ENCODE data around the gene MRPS22. TPM values are rescaled to one million over a fixed set of nuclear protein-coding genes. Genes with fewer than 3 reads are reported as not detected.

The MRPS22 gene
- total RNA-seq, 4 donors from 2014 or later = 50.2 to 73.2 (median 62.3) TPM

DNA sequence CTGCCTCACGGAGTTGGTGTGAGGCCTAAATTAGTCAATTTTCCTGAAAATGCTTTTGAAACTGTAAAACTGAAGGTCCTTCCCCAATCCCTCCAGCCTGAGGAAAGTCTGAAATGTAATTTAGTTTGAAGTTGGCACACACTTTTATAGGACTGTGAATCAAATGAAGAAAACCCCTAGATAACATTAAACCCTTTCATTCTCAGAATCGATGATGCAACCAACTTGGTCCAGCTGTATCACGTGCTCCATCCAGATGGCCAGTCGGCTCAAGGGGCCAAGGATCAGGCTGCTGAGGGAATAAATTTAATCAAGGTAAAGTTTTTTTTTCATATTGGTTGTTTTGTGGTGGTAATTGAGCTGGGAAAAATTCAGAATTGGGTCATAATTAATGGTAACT is 11.7 kb downstream of the MRPS22 start:
- Histone ChIP-seq H3K27me3 (no peaks in the 10 kb centered on the region), H3K4me1 (no peaks in the 10 kb centered on the region), H3K4me3 (no peak overlapping the region), H3K36me3 (peaks cover 10 to 100% (median 57%) of the 10 kb centered on the region in 3 donors), H3K27ac (no peak overlapping the region), H3K9me3 (no peaks in the 10 kb centered on the region)
- TF ChIP-seq, protein P1, sequence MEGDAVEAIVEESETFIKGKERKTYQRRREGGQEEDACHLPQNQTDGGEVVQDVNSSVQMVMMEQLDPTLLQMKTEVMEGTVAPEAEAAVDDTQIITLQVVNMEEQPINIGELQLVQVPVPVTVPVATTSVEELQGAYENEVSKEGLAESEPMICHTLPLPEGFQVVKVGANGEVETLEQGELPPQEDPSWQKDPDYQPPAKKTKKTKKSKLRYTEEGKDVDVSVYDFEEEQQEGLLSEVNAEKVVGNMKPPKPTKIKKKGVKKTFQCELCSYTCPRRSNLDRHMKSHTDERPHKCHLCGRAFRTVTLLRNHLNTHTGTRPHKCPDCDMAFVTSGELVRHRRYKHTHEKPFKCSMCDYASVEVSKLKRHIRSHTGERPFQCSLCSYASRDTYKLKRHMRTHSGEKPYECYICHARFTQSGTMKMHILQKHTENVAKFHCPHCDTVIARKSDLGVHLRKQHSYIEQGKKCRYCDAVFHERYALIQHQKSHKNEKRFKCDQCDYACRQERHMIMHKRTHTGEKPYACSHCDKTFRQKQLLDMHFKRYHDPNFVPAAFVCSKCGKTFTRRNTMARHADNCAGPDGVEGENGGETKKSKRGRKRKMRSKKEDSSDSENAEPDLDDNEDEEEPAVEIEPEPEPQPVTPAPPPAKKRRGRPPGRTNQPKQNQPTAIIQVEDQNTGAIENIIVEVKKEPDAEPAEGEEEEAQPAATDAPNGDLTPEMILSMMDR (IDR thresholded peaks at IDR 0.05) = no peak
- TF ChIP-seq POLR2A (IDR thresholded peaks at IDR 0.05) = no peak
- 75 to 88% methylated on average over 4 of the region's 4 CpGs for WGBS, 2 donors
- no peak for DNase-seq
- intact Hi-C loops (cut with DNase I) = no loop called here

DNA sequence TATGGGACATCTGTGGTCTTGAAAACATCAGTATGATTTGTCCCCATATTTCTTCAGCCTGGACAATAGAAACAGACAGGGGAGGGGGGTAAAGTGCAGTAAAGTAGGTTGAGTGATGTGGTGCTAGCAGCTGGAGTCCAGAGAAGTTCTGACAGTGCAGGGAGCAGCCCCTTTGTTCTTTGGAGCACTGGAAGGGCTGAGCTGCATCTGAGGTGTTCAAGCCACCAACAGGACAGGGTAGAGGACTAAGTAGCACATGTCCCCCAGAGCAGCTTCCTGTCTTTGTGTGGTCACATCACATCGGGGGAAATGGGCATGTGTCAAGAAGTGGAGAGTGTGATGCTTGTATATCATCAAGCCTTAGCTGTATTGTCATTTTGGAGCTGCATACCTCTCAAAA is 12.1 kb downstream of the MRPS22 start:
- Histone ChIP-seq H3K4me1 (no peaks in the 10 kb centered on the region), H3K27me3 (no peaks in the 10 kb centered on the region), H3K9me3 (no peaks in the 10 kb centered on the region), H3K4me3 (no peak overlapping the region), H3K27ac (no peak overlapping the region), H3K36me3 (peaks cover 10 to 100% (median 61%) of the 10 kb centered on the region in 3 donors)
- WGBS, 2 donors = 50 to 64% methylated on average over 1 of the region's 1 CpG
- no peak for TF ChIP-seq POLR2A (IDR thresholded peaks at IDR 0.05)
- TF ChIP-seq, protein P1 (IDR thresholded peaks at IDR 0.05) = no peak
- intact Hi-C loops (cut with DNase I) = no loop called here
- no peak for DNase-seq

DNA sequence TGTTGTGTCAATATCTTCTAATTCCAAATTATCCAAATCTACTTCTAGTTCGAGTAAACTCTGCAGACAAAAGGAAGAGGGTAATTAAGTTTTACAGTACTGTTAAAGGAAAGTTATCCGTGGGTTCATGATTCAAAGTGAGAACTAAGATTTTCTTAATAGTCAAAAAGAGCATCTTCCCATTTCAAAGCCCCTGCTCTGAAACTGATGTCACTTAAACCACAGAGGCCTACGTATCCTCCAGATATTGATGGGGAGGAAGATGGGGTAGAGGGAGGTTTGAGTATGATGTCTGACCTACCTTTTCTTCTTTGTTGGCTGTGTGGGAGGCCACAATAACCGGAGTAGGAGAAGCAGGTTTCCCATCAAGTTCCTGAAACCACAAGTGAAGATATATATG is 14.1 kb downstream of the MRPS22 start:
- no peak for DNase-seq
- Histone ChIP-seq H3K36me3 (peaks cover 10 to 100% (median 67%) of the 10 kb centered on the region in 3 donors), H3K4me3 (no peak overlapping the region), H3K27me3 (no peaks in the 10 kb centered on the region), H3K9me3 (no peaks in the 10 kb centered on the region), H3K27ac (no peak overlapping the region), H3K4me1 (peaks cover 0 to 2% (median 0%) of the 10 kb centered on the region in 3 donors)
- TF ChIP-seq, protein P1 (IDR thresholded peaks at IDR 0.05) = no peak
- TF ChIP-seq POLR2A (IDR thresholded peaks at IDR 0.05) = no peak
- intact Hi-C loops (cut with DNase I) = no loop called here
- WGBS, 2 donors = 68 to 82% methylated on average over 4 of the region's 4 CpGs

DNA sequence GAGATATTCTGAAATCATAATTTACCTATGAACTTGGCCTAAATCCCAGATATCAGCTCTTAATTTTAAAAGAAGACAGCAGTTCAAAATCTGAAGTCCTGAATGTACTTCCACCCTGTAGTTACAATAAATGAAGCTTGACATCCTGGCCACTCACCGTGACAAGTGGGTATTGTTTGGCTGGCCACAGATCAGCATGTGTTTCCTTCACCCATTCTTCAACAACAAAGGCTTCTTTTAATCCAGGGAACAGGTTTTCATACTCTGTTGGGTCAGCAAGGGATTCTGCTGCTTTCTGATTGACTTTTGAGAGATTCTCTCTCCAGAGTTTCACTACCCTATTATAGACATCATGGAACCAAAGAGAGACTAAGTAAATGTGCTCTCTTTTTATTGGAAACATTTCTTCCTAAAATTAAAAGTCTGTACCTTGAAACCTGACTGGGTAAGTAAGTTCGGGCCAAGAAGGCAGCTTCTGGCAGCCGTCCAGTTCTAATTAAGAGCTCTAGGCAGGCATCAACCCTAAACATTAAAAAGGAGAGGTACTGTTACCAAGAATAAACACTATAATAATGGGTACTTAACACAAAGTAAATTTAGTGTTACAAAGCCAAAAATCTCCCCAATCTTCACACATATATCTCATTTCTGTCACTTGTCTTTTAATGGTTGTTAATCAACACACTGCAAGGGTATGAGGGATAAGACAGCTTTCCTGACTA is 15.2 kb downstream of the MRPS22 start:
- H3K27ac ChIP-seq = no peak overlapping the region
- DNase-seq = no peak
- H3K9me3 ChIP-seq = no peaks in the 10 kb centered on the region
- no peak overlapping the region for H3K4me3 ChIP-seq
- H3K4me1 ChIP-seq = peaks cover 0 to 4% (median 0%) of the 10 kb centered on the region in 3 donors
- WGBS, 2 donors = 70 to 85% methylated on average over 3 of the region's 3 CpGs
- peaks cover 16 to 100% (median 67%) of the 10 kb centered on the region in 3 donors for H3K36me3 ChIP-seq
- no peaks in the 10 kb centered on the region for H3K27me3 ChIP-seq
- TF ChIP-seq, protein P1 (IDR thresholded peaks at IDR 0.05) = no peak
- no peak for TF ChIP-seq POLR2A (IDR thresholded peaks at IDR 0.05)
- intact Hi-C loops (cut with DNase I) = no loop called here

DNA sequence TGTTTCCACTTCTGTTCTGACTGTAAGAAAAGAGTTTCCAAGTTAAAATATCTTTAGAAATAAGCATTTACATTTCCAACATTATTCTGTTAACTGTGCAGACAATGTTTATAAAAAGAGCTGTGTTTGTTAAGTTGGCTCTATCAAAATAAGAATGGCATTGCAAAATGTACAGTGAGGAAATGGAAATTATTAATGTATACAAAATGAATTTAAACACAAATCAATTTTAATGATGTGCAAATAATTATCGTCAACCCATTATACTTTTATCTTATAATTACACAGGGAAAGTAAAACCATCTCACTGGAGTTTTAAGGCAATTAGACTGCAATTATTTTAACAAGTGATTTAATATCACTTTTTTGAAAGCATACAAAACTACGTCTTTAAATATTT is 17.5 kb downstream of the MRPS22 start:
- H3K9me3 ChIP-seq = no peaks in the 10 kb centered on the region
- peaks cover 0 to 4% (median 0%) of the 10 kb centered on the region in 3 donors for H3K4me1 ChIP-seq
- no peak overlapping the region for H3K4me3 ChIP-seq
- H3K27me3 ChIP-seq = no peaks in the 10 kb centered on the region
- DNase-seq = no peak
- H3K27ac ChIP-seq = no peak overlapping the region
- peaks cover 16 to 100% (median 64%) of the 10 kb centered on the region in 3 donors for H3K36me3 ChIP-seq
- 72 to 78% methylated on average over 2 of the region's 2 CpGs for WGBS, 2 donors
- intact Hi-C loops (cut with DNase I) = no loop called here
- TF ChIP-seq, protein P1 (IDR thresholded peaks at IDR 0.05) = no peak
- no peak for TF ChIP-seq POLR2A (IDR thresholded peaks at IDR 0.05)
